GM13976 (cell line): ENCODE measurements around the gene TBC1D10B.

Experiments
- DNase-seq: peaks from one replicate; pipeline ENCODE4 v3.0.0; 2012; ENCODE audit warnings: low spot score
- in situ Hi-C: fragments of 300-500 bp; cut with MboI; formaldehyde crosslinking; loops from one replicate; pipeline ENCODE4 v1.12.0; 2022; ENCODE audit warnings: low sequenced_read_pairs, mixed read lengths, inconsistent platforms; ENCODE audit not compliant: unreplicated experiment
- TF ChIP-seq, protein P1 (sequence below): IDR thresholded peaks from 2 replicates; pipeline ENCODE4 v1.5.1; 2012; ENCODE audit warnings: borderline replicate concordance, mild to moderate bottlenecking; ENCODE audit not compliant: insufficient read depth; ENCODE audit errors: extremely low read depth, missing control alignments, control extremely low read depth

Gene TBC1D10B

DNA sequence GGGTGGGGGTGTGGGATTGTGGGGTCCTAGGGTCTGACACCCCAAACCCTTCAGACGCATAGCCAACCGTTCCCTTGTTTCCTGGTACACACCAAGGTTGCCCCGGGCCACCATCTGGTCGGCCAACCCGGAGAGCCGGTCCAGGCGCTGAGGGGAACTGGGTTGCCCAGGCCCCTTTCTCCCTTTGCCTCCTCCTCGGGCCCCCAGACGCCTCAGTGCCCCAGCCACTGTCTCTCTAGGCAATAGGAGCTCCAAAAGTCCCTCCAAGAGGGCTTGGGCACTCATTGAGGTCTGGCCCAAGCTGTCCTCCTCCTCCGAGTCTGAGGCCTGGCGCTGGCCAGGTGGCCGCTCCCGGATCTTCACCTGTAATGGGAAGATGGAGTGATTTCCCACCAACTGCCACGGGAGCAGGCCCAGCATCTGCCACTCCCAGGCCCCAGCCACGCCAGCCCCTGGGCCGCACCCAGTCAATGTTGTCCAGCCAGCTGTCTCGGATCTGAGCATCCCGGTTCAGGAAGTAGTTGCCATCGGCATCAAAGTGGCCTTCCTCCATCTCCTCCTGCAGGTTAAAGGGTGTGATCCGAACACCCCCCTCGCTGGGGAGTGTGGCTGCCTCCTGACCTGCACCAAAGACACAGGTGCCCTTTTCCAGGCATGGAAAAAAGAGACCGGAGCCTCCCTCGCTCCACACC, 16.7 kb downstream of the TBC1D10B start:
- DNase-seq = no peak
- TF ChIP-seq, protein P1, sequence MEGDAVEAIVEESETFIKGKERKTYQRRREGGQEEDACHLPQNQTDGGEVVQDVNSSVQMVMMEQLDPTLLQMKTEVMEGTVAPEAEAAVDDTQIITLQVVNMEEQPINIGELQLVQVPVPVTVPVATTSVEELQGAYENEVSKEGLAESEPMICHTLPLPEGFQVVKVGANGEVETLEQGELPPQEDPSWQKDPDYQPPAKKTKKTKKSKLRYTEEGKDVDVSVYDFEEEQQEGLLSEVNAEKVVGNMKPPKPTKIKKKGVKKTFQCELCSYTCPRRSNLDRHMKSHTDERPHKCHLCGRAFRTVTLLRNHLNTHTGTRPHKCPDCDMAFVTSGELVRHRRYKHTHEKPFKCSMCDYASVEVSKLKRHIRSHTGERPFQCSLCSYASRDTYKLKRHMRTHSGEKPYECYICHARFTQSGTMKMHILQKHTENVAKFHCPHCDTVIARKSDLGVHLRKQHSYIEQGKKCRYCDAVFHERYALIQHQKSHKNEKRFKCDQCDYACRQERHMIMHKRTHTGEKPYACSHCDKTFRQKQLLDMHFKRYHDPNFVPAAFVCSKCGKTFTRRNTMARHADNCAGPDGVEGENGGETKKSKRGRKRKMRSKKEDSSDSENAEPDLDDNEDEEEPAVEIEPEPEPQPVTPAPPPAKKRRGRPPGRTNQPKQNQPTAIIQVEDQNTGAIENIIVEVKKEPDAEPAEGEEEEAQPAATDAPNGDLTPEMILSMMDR = no peak
- in situ Hi-C loops = no loop called here

DNA sequence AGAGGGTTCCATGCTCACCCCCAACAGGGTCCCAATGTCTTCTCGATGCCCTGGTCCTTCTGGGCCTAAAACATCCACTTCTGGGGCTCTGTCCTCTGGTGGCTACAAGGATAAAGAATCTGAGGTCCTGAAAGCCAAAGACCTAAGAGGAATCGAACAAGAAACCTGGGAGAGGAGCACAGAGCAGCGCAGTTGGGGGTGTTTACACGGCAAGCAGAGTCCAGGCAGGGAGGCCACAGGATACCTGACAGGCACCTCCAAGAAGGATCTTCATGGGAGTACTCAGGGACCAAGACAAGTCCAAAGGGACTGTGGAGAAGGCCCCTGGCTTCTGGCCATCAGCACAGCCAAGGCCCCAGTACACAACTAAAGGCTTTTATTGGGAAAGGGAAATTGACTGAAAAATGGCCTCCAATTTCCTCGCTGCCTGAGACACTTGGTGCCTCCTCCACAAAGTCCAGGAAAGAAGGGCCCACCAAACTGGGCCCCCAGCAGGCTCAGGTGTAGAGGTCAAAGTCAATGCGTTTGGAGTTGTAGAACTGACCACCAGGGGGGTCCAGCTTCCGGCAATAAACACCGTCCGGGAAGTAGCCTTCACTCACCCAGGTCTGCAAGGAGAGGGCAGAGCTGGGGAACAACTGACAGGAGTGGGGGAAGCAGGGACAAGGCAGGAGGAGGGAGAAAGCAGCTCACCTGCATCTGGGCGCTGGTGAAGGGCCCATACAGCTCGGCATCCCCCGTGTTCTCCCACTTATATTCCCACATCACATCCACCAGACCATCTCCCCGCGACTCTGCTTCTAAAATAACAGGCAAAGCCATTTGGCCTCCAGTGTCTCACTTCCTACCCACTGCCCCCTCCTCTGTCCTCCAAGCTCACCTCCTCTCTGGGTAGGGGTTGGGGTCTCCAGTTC, 17.5 kb downstream of the TBC1D10B start:
- DNase-seq = no peak
- in situ Hi-C loops = no loop called here
- TF ChIP-seq, protein P1 = no peak

DNA sequence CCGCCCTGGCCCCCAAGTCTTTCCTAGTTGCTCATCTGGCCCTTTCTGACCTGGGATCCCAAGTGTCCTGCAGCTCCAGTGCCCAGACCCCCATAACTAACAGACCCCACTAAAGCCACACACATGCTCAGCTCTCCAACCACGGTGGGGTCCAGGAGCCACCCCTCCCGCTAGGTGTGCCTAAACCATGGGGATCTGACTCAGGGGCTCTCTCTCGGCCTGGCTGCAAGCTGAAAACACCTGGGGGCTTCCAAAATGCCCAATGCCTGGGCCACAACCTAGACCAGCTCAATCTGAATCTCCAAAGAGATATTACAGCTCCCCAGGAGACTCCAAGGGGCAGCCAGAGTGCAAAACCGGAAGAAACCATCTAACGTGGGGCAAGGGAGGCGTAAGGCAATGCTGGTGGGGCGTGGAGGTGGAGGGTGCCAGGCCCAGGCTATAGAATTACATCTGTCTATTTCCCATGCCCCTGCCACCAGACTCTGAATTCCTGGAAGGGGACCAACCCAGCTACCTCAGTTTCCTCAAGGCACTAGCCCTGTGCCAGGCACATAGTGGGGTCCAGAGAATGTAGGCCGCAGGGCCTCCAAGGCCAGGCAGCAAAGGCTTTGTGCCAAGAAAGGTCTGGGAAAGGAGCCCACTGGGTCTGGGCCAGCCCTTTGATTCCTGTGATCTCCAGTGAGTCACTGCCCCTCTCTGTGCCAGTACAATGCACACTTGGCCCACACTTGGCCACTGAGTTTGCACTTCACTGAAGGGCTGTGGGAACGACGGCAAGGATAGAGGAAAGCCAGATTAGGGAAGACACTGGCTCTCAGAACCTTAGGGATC, 18.5 kb downstream of the TBC1D10B start:
- DNase-seq = no peak
- TF ChIP-seq, protein P1 = no peak
- in situ Hi-C loops = no loop called here

DNA sequence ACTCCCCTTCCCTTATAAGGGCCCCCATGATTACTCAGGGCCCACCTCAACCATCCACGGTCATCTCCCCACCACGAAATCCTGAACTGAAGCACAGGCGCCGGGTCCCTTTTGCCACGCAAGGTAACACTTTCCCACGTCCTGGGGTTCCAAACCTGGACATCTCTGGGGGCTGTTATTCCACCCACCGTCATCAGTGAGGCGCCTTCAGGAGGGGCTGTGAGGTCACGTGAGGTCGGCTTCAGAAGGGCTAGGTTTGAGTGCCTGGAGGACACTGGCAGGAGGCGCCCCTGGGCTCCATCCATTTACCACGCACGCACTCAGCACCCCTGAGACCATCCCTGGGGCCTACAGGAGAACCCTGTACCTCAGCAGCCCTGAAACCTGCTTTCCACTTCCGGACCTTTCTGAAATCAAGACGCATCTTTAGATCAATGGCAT, 19.3 kb downstream of the TBC1D10B start:
- TF ChIP-seq, protein P1 = no peak
- no peak for DNase-seq
- in situ Hi-C loops = no loop called here

DNA sequence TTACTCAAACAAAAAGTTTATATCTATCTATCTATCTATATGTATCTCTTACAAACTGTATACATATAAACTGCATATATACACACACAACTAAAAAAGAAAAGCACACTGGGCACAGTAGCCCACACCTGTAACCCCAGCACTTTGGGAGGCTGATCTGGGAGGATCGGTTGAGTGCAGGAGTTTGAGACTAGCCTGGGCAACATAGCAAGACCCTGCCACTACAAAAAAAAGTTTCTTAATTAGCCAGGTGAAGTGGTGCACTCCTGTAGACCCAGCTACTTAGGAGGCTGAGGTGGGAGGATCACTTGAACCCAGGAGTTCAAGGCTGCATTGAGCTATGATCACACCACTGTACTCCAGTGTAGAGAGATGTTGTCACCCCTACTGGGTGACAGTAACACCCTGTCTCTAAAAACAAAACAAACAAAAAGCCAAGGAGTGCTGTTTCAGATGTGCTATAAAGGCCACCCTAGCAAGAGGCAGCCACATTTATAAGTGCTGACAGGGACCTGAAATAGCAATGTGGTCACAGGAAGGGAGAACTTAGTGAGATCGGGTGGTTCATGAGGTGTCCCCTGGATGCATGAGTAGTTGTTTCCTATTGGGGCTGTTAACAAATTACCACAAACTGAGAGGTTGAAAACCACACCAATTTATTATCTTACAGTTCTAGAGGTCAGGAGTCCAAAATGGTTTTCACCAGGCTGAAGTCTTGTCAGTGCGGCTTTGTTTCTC, 20.0 kb downstream of the TBC1D10B start:
- DNase-seq = peak; percentile 83
- in situ Hi-C loops = no loop called here
- TF ChIP-seq, protein P1 = no peak
